A673 (cell line): Measurements from ENCODE around the gene NR5A1. TPM values are rescaled to one million over a fixed set of nuclear protein-coding genes. Genes with fewer than 3 reads are reported as not detected.

Experiments
- BruUV-seq: library from RNA; stranded (reverse); fragments of 400-500 nt; replicated peaks from 2 replicates; lab custom pipeline; 2021; lab: Mats Ljungman, UMichigan
- CTCF ChIA-PET: fragments of 300-600 bp; sonication (Branson Sonifier 250); formaldehyde crosslinking; loops from one replicate; lab custom pipeline; 2022; ENCODE audit warnings: antibody characterized with exemption; lab: Charles Lee
- POLR2A ChIA-PET: fragments of 300-600 bp; sonication (Branson Sonifier 250); formaldehyde crosslinking; loops from one replicate; lab custom pipeline; 2022; ENCODE audit warnings: antibody characterized with exemption; ENCODE audit not compliant: low non-redundant PET; lab: Charles Lee
- DNase-seq: peaks from one replicate; pipeline ENCODE4 v3.0.0-alpha.2; 2015; ENCODE audit warnings: low spot score
- H3K27ac ChIP-seq: fragments of 200-600 bp; sonication (generic); 2 replicates; pipeline ENCODE4 v1.5.1; 2016; ENCODE audit warnings: mixed run types, low read depth, mild to moderate bottlenecking, mixed read lengths, antibody characterized with exemption, low read length; ENCODE audit not compliant: poor library complexity, severe bottlenecking
- H3K27me3 ChIP-seq: fragments of 200-600 bp; sonication (generic); replicated peaks from 2 replicates; pipeline ENCODE4 v1.6.1; 2017; ENCODE audit warnings: mixed run types, low read depth, mild to moderate bottlenecking, mixed read lengths, antibody characterized with exemption, low read length; ENCODE audit not compliant: insufficient read depth, poor library complexity
- H3K36me3 ChIP-seq: fragments of 200-600 bp; sonication (generic); 2 replicates; pipeline ENCODE4 v1.6.1; 2016; ENCODE audit warnings: mixed run types, mild to moderate bottlenecking, mixed read lengths, antibody characterized with exemption, low read length; ENCODE audit not compliant: insufficient read depth, poor library complexity, severe bottlenecking
- H3K4me1 ChIP-seq: fragments of 200-600 bp; sonication (generic); 2 replicates; pipeline ENCODE4 v1.6.1; 2017; ENCODE audit warnings: mixed run types, mild to moderate bottlenecking, mixed read lengths, antibody characterized with exemption, low read length; ENCODE audit not compliant: insufficient read depth, poor library complexity, severe bottlenecking
- H3K4me3 ChIP-seq: fragments of 200-600 bp; sonication (generic); 2 replicates; pipeline ENCODE4 v1.5.1; 2016; ENCODE audit warnings: low read depth, mixed run types, mild to moderate bottlenecking, mixed read lengths, low read length; ENCODE audit not compliant: poor library complexity, severe bottlenecking
- H3K9me3 ChIP-seq: fragments of 200-600 bp; sonication (generic); 2 replicates; pipeline ENCODE4 v1.6.1; 2016; ENCODE audit warnings: mixed run types, low read depth, mild to moderate bottlenecking, mixed read lengths, antibody characterized with exemption, low read length; ENCODE audit not compliant: poor library complexity, severe bottlenecking
- EZH2 ChIP-seq: fragments of 200-600 bp; sonication (generic); IDR thresholded peaks from 2 replicates; pipeline ENCODE4 v1.6.1; 2017; ENCODE audit warnings: borderline replicate concordance, low read depth, mild to moderate bottlenecking, mixed read lengths, antibody characterized with exemption, low read length; ENCODE audit not compliant: poor library complexity, severe bottlenecking
- intact Hi-C: fragments of 100-400 bp; cut with micrococcal nuclease; formaldehyde crosslinking; loops from one replicate; pipeline ENCODE4 v1.10.0; 2022; ENCODE audit not compliant: unreplicated experiment
- total RNA-seq: library from RNA; stranded (reverse); gene quantifications from 2 replicates; pipeline ENCODE4 v1.2.3, GENCODE V29; 2021
- TF ChIP-seq, protein P1 (sequence below): fragments of 300-800, 200-600 bp; sonication (generic); conservative IDR thresholded peaks from 2 replicates; pipeline ENCODE4 v1.5.1; 2017; ENCODE audit warnings: low read depth, mild to moderate bottlenecking, antibody characterized with exemption, low read length, moderate library complexity, mixed read lengths

NR5A1 gene
- total RNA-seq, 1 experiment from 2014 or later: not detected

DNA sequence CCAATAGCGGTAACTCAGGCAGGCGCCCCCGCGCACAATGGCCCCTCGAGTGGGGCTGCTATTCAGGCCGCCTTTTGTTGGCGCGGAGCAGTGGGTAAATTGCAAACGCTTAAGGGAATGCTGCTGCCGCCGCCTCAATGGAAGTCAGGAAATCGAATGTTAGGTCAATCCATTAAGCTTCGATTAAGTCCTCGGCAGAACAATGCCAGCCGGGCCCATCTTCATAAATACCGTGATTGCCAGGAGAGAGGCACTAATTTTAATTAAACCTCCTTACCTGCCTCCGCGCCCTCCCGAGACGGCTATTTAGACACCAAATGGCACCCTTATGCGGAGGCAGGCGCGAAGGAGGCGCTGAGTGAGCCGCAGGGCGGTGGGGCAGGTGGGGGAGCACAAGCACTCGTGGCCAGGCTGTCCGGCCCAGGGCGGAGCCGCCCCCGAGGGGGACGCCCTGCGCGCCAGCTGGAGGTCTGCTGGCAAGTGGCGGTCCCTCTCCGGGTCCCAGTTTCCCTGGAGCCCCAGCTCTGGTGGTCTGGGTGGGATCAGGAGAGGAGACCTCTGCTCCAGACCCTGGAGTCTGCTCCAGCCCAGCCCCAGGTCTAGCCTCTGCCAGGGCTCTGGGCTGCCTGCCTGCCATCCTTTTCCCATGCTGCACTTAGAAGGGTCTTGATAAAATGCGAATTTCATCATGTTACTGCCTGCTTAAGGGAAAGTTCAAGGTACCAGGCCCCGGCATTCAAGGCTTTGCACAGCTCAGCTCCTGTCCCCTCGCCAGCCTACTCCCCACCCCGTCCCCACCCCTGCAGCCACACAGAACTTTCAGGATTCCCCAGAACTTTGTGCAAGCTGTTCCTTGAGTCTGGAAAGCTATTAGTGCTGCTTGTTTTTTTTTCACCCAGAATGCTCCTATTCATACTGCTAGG lies 19.7 kb downstream of the NR5A1 start:
- H3K4me3 ChIP-seq: no peak overlapping the region
- TF ChIP-seq, protein P1, sequence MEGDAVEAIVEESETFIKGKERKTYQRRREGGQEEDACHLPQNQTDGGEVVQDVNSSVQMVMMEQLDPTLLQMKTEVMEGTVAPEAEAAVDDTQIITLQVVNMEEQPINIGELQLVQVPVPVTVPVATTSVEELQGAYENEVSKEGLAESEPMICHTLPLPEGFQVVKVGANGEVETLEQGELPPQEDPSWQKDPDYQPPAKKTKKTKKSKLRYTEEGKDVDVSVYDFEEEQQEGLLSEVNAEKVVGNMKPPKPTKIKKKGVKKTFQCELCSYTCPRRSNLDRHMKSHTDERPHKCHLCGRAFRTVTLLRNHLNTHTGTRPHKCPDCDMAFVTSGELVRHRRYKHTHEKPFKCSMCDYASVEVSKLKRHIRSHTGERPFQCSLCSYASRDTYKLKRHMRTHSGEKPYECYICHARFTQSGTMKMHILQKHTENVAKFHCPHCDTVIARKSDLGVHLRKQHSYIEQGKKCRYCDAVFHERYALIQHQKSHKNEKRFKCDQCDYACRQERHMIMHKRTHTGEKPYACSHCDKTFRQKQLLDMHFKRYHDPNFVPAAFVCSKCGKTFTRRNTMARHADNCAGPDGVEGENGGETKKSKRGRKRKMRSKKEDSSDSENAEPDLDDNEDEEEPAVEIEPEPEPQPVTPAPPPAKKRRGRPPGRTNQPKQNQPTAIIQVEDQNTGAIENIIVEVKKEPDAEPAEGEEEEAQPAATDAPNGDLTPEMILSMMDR: no peak
- no peak for TF ChIP-seq EZH2
- no peak for DNase-seq
- H3K27ac ChIP-seq: no peak overlapping the region
- H3K4me1 ChIP-seq: no peaks in the 10 kb centered on the region
- peaks cover 10% of the 10 kb centered on the region for H3K27me3 ChIP-seq
- no peaks in the 10 kb centered on the region for H3K36me3 ChIP-seq
- no TSS peak for BruUV-seq
- ChIA-PET POLR2A (no interaction called here), CTCF (no interaction called here)
- H3K9me3 ChIP-seq: no peaks in the 10 kb centered on the region
- intact Hi-C loops: no loop called here

GRCh38 chr9:124486778-124487259 lies 20.4 kb downstream of the NR5A1 start:
- no peak for DNase-seq
- no peaks in the 10 kb centered on the region for H3K9me3 ChIP-seq
- H3K4me3 ChIP-seq: no peak overlapping the region
- POLR2A ChIA-PET: no interaction called here
- no peaks in the 10 kb centered on the region for H3K36me3 ChIP-seq
- H3K27ac ChIP-seq: no peak overlapping the region
- H3K4me1 ChIP-seq: no peaks in the 10 kb centered on the region
- CTCF ChIA-PET: no interaction called here
- TF ChIP-seq, protein P1: no peak
- TF ChIP-seq EZH2: no peak
- BruUV-seq: no TSS peak
- intact Hi-C loops: no loop called here
- peaks cover 10% of the 10 kb centered on the region for H3K27me3 ChIP-seq

DNA sequence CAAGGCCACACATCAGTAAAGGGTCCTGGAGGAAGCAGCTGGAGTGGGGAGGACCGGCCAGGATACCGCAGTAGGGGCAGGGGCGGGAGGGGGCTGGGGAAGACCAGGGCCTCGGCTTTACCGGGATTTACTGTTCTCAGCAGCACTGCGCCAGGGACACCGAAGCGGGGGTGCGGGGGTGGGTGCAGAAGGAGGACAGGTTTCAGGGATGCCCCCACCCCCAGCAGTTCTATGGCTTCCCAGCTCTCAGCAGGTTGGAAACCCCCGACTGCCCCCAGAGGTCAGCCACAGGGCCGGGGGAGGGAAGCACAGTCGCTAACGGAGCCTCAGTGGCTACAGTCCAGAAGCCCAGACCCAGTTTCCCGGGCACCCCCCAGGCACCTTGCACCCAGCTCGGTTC lies 21.3 kb downstream of the NR5A1 start:
- H3K9me3 ChIP-seq: no peaks in the 10 kb centered on the region
- CTCF ChIA-PET: no interaction called here
- POLR2A ChIA-PET: no interaction called here
- DNase-seq: no peak
- H3K36me3 ChIP-seq: no peaks in the 10 kb centered on the region
- no peak overlapping the region for H3K4me3 ChIP-seq
- intact Hi-C loops: no loop called here
- BruUV-seq: no TSS peak
- peaks cover 10% of the 10 kb centered on the region for H3K27me3 ChIP-seq
- TF ChIP-seq EZH2: no peak
- TF ChIP-seq, protein P1: no peak
- H3K4me1 ChIP-seq: no peaks in the 10 kb centered on the region
- H3K27ac ChIP-seq: no peak overlapping the region
